ENCODE data around the gene DMKN. TPM values are rescaled to one million over a fixed set of nuclear protein-coding genes. Genes with fewer than 3 reads are reported as not detected.

Gene DMKN
- total and polyA plus RNA-seq, 2 experiments from 2014 or later: 220 to 289 TPM

DNA sequence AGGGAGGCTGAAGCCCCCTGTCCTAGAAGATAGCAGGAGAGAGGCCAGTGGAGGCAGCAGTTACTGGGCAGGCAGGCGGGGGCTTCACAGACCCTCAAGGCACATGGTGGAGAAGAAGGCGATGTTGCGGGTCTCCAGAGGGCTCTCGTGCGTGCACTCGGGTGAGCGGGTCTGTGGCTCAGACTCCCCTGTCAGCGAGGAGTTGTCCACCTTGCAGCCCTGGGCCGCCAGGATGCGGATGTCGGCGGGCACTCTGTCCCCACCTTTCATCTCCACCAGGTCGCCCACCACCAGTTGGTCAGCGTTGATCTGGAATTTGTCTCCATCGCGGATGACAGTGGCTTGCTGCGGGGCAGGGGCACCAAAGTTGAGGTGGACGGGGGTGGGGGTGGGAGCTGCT is 46.8 kb upstream of the DMKN start:
- H3K4me3 ChIP-seq: no peak overlapping the region
- H3K9me3 ChIP-seq (ENCODE audit: low read depth): no peaks in the 10 kb centered on the region
- no peaks in the 10 kb centered on the region for H3K4me1 ChIP-seq (ENCODE audit: low read depth)
- no peak overlapping the region for H3K27ac ChIP-seq
- no peaks in the 10 kb centered on the region for H3K36me3 ChIP-seq
- TF ChIP-seq, protein P1, sequence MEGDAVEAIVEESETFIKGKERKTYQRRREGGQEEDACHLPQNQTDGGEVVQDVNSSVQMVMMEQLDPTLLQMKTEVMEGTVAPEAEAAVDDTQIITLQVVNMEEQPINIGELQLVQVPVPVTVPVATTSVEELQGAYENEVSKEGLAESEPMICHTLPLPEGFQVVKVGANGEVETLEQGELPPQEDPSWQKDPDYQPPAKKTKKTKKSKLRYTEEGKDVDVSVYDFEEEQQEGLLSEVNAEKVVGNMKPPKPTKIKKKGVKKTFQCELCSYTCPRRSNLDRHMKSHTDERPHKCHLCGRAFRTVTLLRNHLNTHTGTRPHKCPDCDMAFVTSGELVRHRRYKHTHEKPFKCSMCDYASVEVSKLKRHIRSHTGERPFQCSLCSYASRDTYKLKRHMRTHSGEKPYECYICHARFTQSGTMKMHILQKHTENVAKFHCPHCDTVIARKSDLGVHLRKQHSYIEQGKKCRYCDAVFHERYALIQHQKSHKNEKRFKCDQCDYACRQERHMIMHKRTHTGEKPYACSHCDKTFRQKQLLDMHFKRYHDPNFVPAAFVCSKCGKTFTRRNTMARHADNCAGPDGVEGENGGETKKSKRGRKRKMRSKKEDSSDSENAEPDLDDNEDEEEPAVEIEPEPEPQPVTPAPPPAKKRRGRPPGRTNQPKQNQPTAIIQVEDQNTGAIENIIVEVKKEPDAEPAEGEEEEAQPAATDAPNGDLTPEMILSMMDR (IDR thresholded peaks at IDR 0.05; ENCODE audit: low read depth, low read length): no peak
- no peak for DNase-seq (ENCODE audit: low read depth in 1 of 2, low spot score in 1 of 2)
- peaks cover 42% of the 10 kb centered on the region for H3K27me3 ChIP-seq

GRCh38 chr19:35559781-35560180 is 46.3 kb upstream of the DMKN start:
- Histone ChIP-seq H3K27ac (no peak overlapping the region), H3K36me3 (no peaks in the 10 kb centered on the region), H3K4me3 (no peak overlapping the region), H3K4me1 (ENCODE audit: low read depth) (no peaks in the 10 kb centered on the region), H3K9me3 (ENCODE audit: low read depth) (no peaks in the 10 kb centered on the region), H3K27me3 (peaks cover 42% of the 10 kb centered on the region)
- TF ChIP-seq, protein P1 (IDR thresholded peaks at IDR 0.05; ENCODE audit: low read depth, low read length): no peak
- no peak for DNase-seq (ENCODE audit: low read depth in 1 of 2, low spot score in 1 of 2)

GRCh38 chr19:35559281-35559659 is 45.8 kb upstream of the DMKN start:
- Histone ChIP-seq H3K4me3 (no peak overlapping the region), H3K9me3 (ENCODE audit: low read depth) (no peaks in the 10 kb centered on the region), H3K27me3 (peaks cover 42% of the 10 kb centered on the region), H3K36me3 (no peaks in the 10 kb centered on the region), H3K4me1 (ENCODE audit: low read depth) (no peaks in the 10 kb centered on the region), H3K27ac (no peak overlapping the region)
- DNase-seq (ENCODE audit: low read depth in 1 of 2, low spot score in 1 of 2): no peak
- TF ChIP-seq, protein P1 (IDR thresholded peaks at IDR 0.05; ENCODE audit: low read depth, low read length): no peak

DNA sequence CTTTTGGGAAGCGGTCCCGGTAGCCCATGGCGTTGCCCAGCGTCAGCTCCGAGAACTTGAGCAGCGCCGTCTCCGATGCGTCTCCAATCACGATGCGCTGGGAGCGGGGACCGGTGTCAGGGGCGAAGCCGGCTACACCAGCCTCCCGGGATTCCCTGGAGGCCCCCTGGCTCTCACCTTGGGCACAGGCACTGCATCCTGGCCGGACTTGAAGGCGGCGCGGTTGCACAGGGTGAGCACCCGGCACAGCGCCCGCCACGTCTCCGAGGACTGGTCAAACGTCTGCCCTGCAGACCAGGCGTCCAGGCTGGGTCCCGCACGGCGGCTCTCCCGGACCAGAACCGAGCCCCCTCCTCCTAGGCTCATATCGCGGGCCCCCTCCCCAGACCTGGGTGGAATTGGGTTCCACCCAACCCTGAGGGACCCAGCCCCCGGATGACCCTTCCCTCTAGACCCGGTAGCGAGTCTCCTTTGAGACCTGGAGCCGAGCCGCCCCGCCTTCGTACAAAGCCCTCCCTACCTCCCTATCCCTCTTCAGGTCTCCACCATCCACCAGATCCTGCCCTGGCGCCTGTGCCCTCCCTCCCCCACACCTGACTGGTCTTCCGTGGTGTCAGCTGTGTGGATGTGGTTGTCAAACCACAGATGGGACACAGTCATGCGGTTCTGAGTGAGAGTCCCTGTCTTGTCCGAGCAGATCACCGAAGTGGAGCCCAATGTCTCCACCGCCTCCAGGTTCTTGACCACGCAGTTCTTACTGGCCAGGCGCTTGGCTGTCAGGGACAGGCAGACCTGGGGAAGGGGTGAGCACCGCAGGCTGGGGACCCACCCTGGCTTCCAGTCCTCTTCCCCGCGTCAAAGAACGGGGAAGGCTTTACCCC is 45.2 kb upstream of the DMKN start:
- Histone ChIP-seq H3K4me3 (peak overlapping the region; percentile 38), H3K27me3 (peaks cover 42% of the 10 kb centered on the region)
- TF ChIP-seq, protein P1 (IDR thresholded peaks at IDR 0.05; ENCODE audit: low read depth, low read length): no peak

GRCh38 chr19:35557539-35558399 is 44.3 kb upstream of the DMKN start:
- H3K9me3 ChIP-seq (ENCODE audit: low read depth): no peaks in the 10 kb centered on the region
- peak; percentile 63 to 92 for DNase-seq (ENCODE audit: low read depth in 1 of 2, low spot score in 1 of 2)
- H3K4me1 ChIP-seq (ENCODE audit: low read depth): no peaks in the 10 kb centered on the region
- H3K4me3 ChIP-seq: peak overlapping the region; percentile 38
- TF ChIP-seq, protein P1 (IDR thresholded peaks at IDR 0.05; ENCODE audit: low read depth, low read length): no peak
- H3K27me3 ChIP-seq: peaks cover 39% of the 10 kb centered on the region
- no peaks in the 10 kb centered on the region for H3K36me3 ChIP-seq
- H3K27ac ChIP-seq: no peak overlapping the region

More for the DNA sequence above, 45.2 kb upstream of the DMKN start:
- no peaks in the 10 kb centered on the region for H3K9me3 ChIP-seq (ENCODE audit: low read depth)
- no peaks in the 10 kb centered on the region for H3K4me1 ChIP-seq (ENCODE audit: low read depth)
- H3K27ac ChIP-seq: no peak overlapping the region
- no peak for DNase-seq (ENCODE audit: low read depth in 1 of 2, low spot score in 1 of 2)
- no peaks in the 10 kb centered on the region for H3K36me3 ChIP-seq
